HepG2 (cell line): ENCODE results near the gene GPR37L1. TPM values are rescaled to one million over a fixed set of nuclear protein-coding genes. Genes with fewer than 3 reads are reported as not detected.

Experiments used
- ATAC-seq: fragments of 200-7000 bp; cut with Tn5 transposase; 3 replicates; pipeline ENCODE4 v1.9.1; 2020; ENCODE audit warnings: mild to moderate bottlenecking, moderate library complexity
- BruUV-seq: library from RNA; stranded (reverse); fragments of 400-500 nt; replicated peaks from 2 replicates; lab custom pipeline; 2021; lab: Mats Ljungman, UMichigan
- CTCF ChIA-PET: fragments of 300-600 bp; formaldehyde crosslinking; extraction: SDS; loops from one replicate; lab custom pipeline; 2021; ENCODE audit warnings: low total read pairs, inconsistent platforms, low intra/inter-chr PET ratio; lab: Yijun Ruan, JAX
- POLR2A ChIA-PET: fragments of 350-600 bp; sonication (Branson Sonifier 250); formaldehyde crosslinking; loops from one replicate; lab custom pipeline; 2020; ENCODE audit warnings: antibody characterized with exemption, inconsistent platforms; lab: Yijun Ruan, JAX
- DNase-seq: peaks from one replicate; pipeline ENCODE4 v3.0.0-alpha.2; 2015; ENCODE audit warnings: low spot score
- FAIRE-seq: peaks from 3 replicates; lab custom pipeline; 2011; peaks lifted over from hg19 to GRCh38; lab: Jason Lieb, UNC
- H2AFZ ChIP-seq: one replicate; pipeline ENCODE4 v1.6.1; 2011; ENCODE audit warnings: low read length, inconsistent platforms
- H3K27ac ChIP-seq: fragments of 300-600 bp; 3 replicates; pipeline ENCODE4 v1.8.0; 2011; ENCODE audit warnings: mixed run types, mild to moderate bottlenecking, mixed read lengths, low read length, inconsistent platforms; ENCODE audit not compliant: insufficient read depth; ENCODE audit errors: extremely low read length
- H3K27me3 ChIP-seq, 2 experiments: fragments of 200-600 bp in 1 of 2; 2 replicates in 1 of 2; 3 replicates in 1 of 2; pipeline versions ENCODE4 v1.6.0 to v1.8.0; 2011; ENCODE audit warnings: low read length in 2 of 2, mild to moderate bottlenecking in 2 of 2, moderate library complexity in 2 of 2, inconsistent platforms in 1 of 2; ENCODE audit not compliant: insufficient read depth in 2 of 2, control insufficient read depth in 1 of 2
- H3K36me3 ChIP-seq, 2 experiments: fragments of 200-600 bp in 1 of 2; replicated peaks in 1 of 2; 2 replicates in 1 of 2; 3 replicates in 1 of 2; pipeline versions ENCODE4 v1.5.1 to v1.8.0; 2011; ENCODE audit warnings: low read length in 2 of 2, inconsistent platforms in 1 of 2; ENCODE audit not compliant: insufficient read depth in 2 of 2, control insufficient read depth in 1 of 2
- H3K4me1 ChIP-seq: 2 replicates; pipeline ENCODE4 v1.5.1; 2012; ENCODE audit warnings: low read length, inconsistent platforms; ENCODE audit not compliant: insufficient read depth
- H3K4me2 ChIP-seq: 2 replicates; pipeline ENCODE4 v1.6.0; 2011; ENCODE audit warnings: low read depth, low read length, inconsistent platforms
- H3K4me3 ChIP-seq, 3 experiments: fragments of 200-600 bp in 1 of 3; sonication (generic), shearing (Covaris generic) in 1 of 3; replicated peaks in 1 of 3; 2 replicates each; pipeline ENCODE4 v1.5.1; 2011 to 2016; ENCODE audit warnings: low read length in 3 of 3, inconsistent platforms in 2 of 3, low read depth in 2 of 3, mild to moderate bottlenecking in 2 of 3, control low read depth in 1 of 3, mixed read lengths in 1 of 3; ENCODE audit not compliant: insufficient read depth in 1 of 3
- H3K79me2 ChIP-seq: one replicate; pipeline ENCODE4 v1.6.1; 2011; ENCODE audit warnings: low read length, inconsistent platforms; ENCODE audit not compliant: insufficient read depth
- H3K9ac ChIP-seq: 2 replicates; pipeline ENCODE4 v1.6.0; 2011; ENCODE audit warnings: mild to moderate bottlenecking, low read depth, low read length, inconsistent platforms; ENCODE audit not compliant: insufficient read depth
- H3K9me3 ChIP-seq: 2 replicates; pipeline ENCODE4 v1.5.1; 2012; ENCODE audit warnings: mild to moderate bottlenecking, low read length
- H4K20me1 ChIP-seq: 2 replicates; pipeline ENCODE4 v1.6.0; 2011; ENCODE audit warnings: inconsistent platforms, mild to moderate bottlenecking, low read length, moderate library complexity; ENCODE audit not compliant: insufficient read depth
- HNRNPL ChIP-seq: fragments of 200-400 bp; formaldehyde crosslinking; IDR thresholded peaks from 2 replicates; pipeline ENCODE4 v1.6.1; 2017; ENCODE audit warnings: mild to moderate bottlenecking, low read depth, low read length
- TOE1 ChIP-seq: sonication (generic); formaldehyde crosslinking; IDR thresholded peaks from 2 replicates; pipeline ENCODE4 v1.4.0; 2020; ENCODE audit warnings: mild to moderate bottlenecking, missing genetic modification reagents
- ZMYM4 ChIP-seq: sonication (generic); formaldehyde crosslinking; IDR thresholded peaks from 2 replicates; pipeline ENCODE4 v1.8.1; 2023; ENCODE audit warnings: mild to moderate bottlenecking, missing genetic modification reagents
- WGBS: methylation state at CpG from one replicate; pipeline ENCODE4 v1.1.6; 2017; ENCODE audit warnings: low lambda C conversion rate; 5-methylcytosine and 5-hydroxymethylcytosine counted together
- in situ Hi-C: cut with HindIII; loops from 2 replicates; pipeline ENCODE4 v1.10.0; 2017; ENCODE audit warnings: low pct_unique_long_range_greater_than_20kb; ENCODE audit not compliant: extremely low pct_ligation_motif_present
- intact Hi-C: fragments of 100-400 bp; cut with micrococcal nuclease; formaldehyde crosslinking; loops from one replicate; pipeline ENCODE4 v1.10.0; 2022; ENCODE audit not compliant: unreplicated experiment
- polyA plus RNA-seq, 8 experiments: library from polyadenylated mRNA; depleted of rRNA in 3 of 8; stranded (reverse) in 7 of 8; unstranded in 1 of 8; fragments of >200 nt; fragmentation: Illumina TruSeq in 4 of 8; extraction: Trizol in 4 of 8; gene quantifications; 2 replicates each; pipeline versions ENCODE4 v1.2.1 to v1.2.3, GENCODE V29; 2011 to 2016; ENCODE audit warnings: low read depth in 4 of 8, missing spikeins in 1 of 8, mixed read lengths in 1 of 8; ENCODE audit not compliant: insufficient read depth in 1 of 8
- total RNA-seq, 5 experiments: library from RNA; depleted of rRNA; stranded (reverse); fragments of >200 nt; fragmentation: Illumina TruSeq; extraction: Trizol; gene quantifications; 2 replicates each; pipeline ENCODE4 v1.2.3, GENCODE V29; 2016; ENCODE audit warnings: low read depth in 1 of 5

Gene GPR37L1
- total and polyA plus RNA-seq, 2 of the 13 experiments (the other 11 are each of a cell fraction or from before 2014, with no cell fraction given) = 0.13 TPM; not detected in 1

GRCh38 chr1:202171292-202172014 is 48.7 kb downstream of the GPR37L1 start:
- intact Hi-C loops = no loop called here

DNA sequence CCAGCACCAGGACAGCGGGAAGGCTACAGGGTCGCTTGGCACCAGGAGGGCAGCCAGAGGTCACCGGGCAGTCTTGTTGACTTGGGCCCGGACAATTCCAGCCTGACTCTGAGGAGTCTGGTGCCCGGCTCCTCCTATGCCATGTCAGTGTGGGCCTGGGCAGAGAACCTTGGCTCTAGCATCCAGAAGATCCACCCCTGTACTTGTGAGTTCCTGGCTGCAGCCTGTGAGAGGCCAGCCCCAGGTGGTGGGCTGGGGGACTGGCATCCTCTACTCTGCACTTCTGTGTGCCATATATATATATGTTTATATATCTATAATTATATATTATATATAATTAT is 49.3 kb downstream of the GPR37L1 start:
- intact Hi-C loops = no loop called here

More at GRCh38 chr1:202171292-202172014, 48.7 kb downstream of the GPR37L1 start:
- WGBS = no CpG with 5 or more reads among the region's 11 CpGs
- Histone ChIP-seq H3K36me3 (no peaks in the 10 kb centered on the region), H3K4me1 (no peaks in the 10 kb centered on the region), H2AFZ (no peak overlapping the region), H3K4me3 (no peak overlapping the region), H4K20me1 (no peaks in the 10 kb centered on the region), H3K9ac (no peak overlapping the region), H3K27me3 (peaks cover 5 to 9% of the 10 kb centered on the region in 2 experiments; a peak in 4 of 5 replicates), H3K79me2 (no peaks in the 10 kb centered on the region), H3K27ac (no peak overlapping the region), H3K4me2 (no peak overlapping the region), H3K9me3 (no peaks in the 10 kb centered on the region)
- POLR2A ChIA-PET = no interaction called here
- no TSS peak for BruUV-seq
- in situ Hi-C loops = no loop called here
- TF ChIP-seq ZMYM4 (CRISPR knock-in tag) (no peak), HNRNPL (0 out of 2 replicates have a peak, but pooled peaks have one; percentile 26)
- CTCF ChIA-PET = no interaction called here
- DNase-seq (no peak), FAIRE-seq (no peak), ATAC-seq (peak; percentile 22; the same call in 2 of the 3 replicates)

More for the DNA sequence above, 49.3 kb downstream of the GPR37L1 start:
- Histone ChIP-seq H4K20me1 (no peaks in the 10 kb centered on the region), H2AFZ (no peak overlapping the region), H3K79me2 (no peaks in the 10 kb centered on the region), H3K9ac (no peak overlapping the region), H3K4me3 (no peak overlapping the region), H3K9me3 (no peaks in the 10 kb centered on the region), H3K27ac (no peak overlapping the region), H3K4me1 (no peaks in the 10 kb centered on the region), H3K27me3 (peaks cover 5 to 6% of the 10 kb centered on the region in 2 experiments; a peak in 2 of 5 replicates), H3K4me2 (no peak overlapping the region), H3K36me3 (no peaks in the 10 kb centered on the region)
- POLR2A ChIA-PET = no interaction called here
- DNase-seq (no peak), FAIRE-seq (no peak), ATAC-seq (peak; percentile 22; the same call in 2 of the 3 replicates)
- BruUV-seq = no TSS peak
- in situ Hi-C loops = no loop called here
- CTCF ChIA-PET = no interaction called here
- TF ChIP-seq TOE1 (CRISPR knock-in tag) (no peak), HNRNPL (0 out of 2 replicates have a peak, but pooled peaks have one; percentile 16)
- WGBS = 51% methylated on average over 5 of the region's 5 CpGs
